MCF 10A (cell line): ENCODE measurements around the gene WT1. TPM values are rescaled to one million over a fixed set of nuclear protein-coding genes. Genes with fewer than 3 reads are reported as not detected.

ENCODE experiments used
- BruUV-seq: library from RNA; stranded (reverse); fragments of 400-500 nt; replicated peaks from 2 replicates; lab custom pipeline; 2021; lab: Mats Ljungman, UMichigan
- CTCF ChIA-PET: fragments of 300-600 bp; sonication (Branson Sonifier 250); formaldehyde crosslinking; extraction: SDS; loops from one replicate; lab custom pipeline; 2021; ENCODE audit warnings: antibody characterized with exemption, inconsistent platforms; lab: Yijun Ruan, JAX
- POLR2A ChIA-PET: fragments of 300-600, 350-650 bp; sonication (Branson Sonifier 250); formaldehyde crosslinking; extraction: SDS; loops from one replicate; lab custom pipeline; 2020; ENCODE audit warnings: antibody characterized with exemption, inconsistent platforms; lab: Yijun Ruan, JAX
- DNase-seq: peaks from one replicate; pipeline ENCODE4 v3.0.0-alpha.2; 2018; ENCODE audit not compliant: unreplicated experiment
- H3K27ac Mint-ChIP-seq: one replicate; pipeline ENCODE4 v1.8.0; 2022; ENCODE audit warnings: mild to moderate bottlenecking, low read depth, mixed read lengths; ENCODE audit not compliant: unreplicated experiment
- H3K27me3 Mint-ChIP-seq: one replicate; pipeline ENCODE4 v1.8.0; 2022; ENCODE audit warnings: mixed read lengths; ENCODE audit not compliant: insufficient read depth, unreplicated experiment
- H3K36me3 Mint-ChIP-seq: one replicate; pipeline ENCODE4 v1.8.0; 2022; ENCODE audit warnings: mild to moderate bottlenecking, moderate library complexity, mixed read lengths; ENCODE audit not compliant: insufficient read depth, unreplicated experiment
- H3K4me1 Mint-ChIP-seq: one replicate; pipeline ENCODE4 v1.8.0; 2022; ENCODE audit warnings: mixed read lengths; ENCODE audit not compliant: insufficient read depth, unreplicated experiment
- H3K4me3 Mint-ChIP-seq: one replicate; pipeline ENCODE4 v1.8.0; 2022; ENCODE audit warnings: mild to moderate bottlenecking, moderate library complexity, mixed read lengths; ENCODE audit not compliant: unreplicated experiment
- H3K9me3 Mint-ChIP-seq: one replicate; pipeline ENCODE4 v1.8.0; 2022; ENCODE audit warnings: mixed read lengths; ENCODE audit not compliant: unreplicated experiment
- CTCF ChIP-seq: fragments of 200-600 bp; IDR thresholded peaks from one replicate; pipeline ENCODE4 v1.8.0; 2022; ENCODE audit warnings: antibody characterized with exemption, mild to moderate bottlenecking; ENCODE audit not compliant: unreplicated experiment
- intact Hi-C: fragments of 100-400 bp; cut with micrococcal nuclease; formaldehyde crosslinking; loops from 2 replicates; pipeline ENCODE4 v1.14.1; 2022
- total RNA-seq: library from RNA; stranded (reverse); gene quantifications from 2 replicates; pipeline ENCODE4 v1.2.3, GENCODE V29; 2022

The WT1 gene
- total RNA-seq, 1 experiment from 2014 or later: 0.61 TPM

GRCh38 chr11:32405592-32405991 lies 29.7 kb downstream of the WT1 start:
- Mint-ChIP-seq H3K4me1 (no peaks in the 10 kb centered on the region), H3K36me3 (no peaks in the 10 kb centered on the region), H3K4me3 (no peak overlapping the region), H3K9me3 (no peaks in the 10 kb centered on the region), H3K27me3 (peaks cover 12% of the 10 kb centered on the region), H3K27ac (no peak overlapping the region)
- intact Hi-C loops: no loop called here
- no peak for DNase-seq
- ChIA-PET POLR2A (interaction anchor here (0.6 kb wide), 1 partner anchor 244 kb away, joined by 3 read pairs; no protein-coding TSS in a partner anchor), CTCF (interaction anchor here (0.5 to 1.4 kb wide), 6 partner anchors 20 to 471 kb away, joined by 3 to 7 read pairs (median 4); no protein-coding TSS in a partner anchor)
- BruUV-seq: no TSS peak
- no peak for TF ChIP-seq CTCF

- intact Hi-C loops: no loop called here
- TF ChIP-seq CTCF: no peak
- no peaks in the 10 kb centered on the region for H3K4me1 Mint-ChIP-seq
- H3K4me3 Mint-ChIP-seq: no peak overlapping the region
- no peaks in the 10 kb centered on the region for H3K36me3 Mint-ChIP-seq
- DNase-seq: no peak
- no TSS peak for BruUV-seq
- H3K27me3 Mint-ChIP-seq: no peaks in the 10 kb centered on the region
- ChIA-PET CTCF (interaction anchor here (1.3 kb wide), 1 partner anchor 16 kb away, joined by 4 read pairs; no protein-coding TSS in a partner anchor), POLR2A (no interaction called here)
- H3K27ac Mint-ChIP-seq: no peak overlapping the region
- no peaks in the 10 kb centered on the region for H3K9me3 Mint-ChIP-seq
Observed at GRCh38 chr11:32402836-32403235, 32.5 kb downstream of the WT1 start.

GRCh38 chr11:32400670-32401369 lies 34.5 kb downstream of the WT1 start:
- H3K4me3 Mint-ChIP-seq: no peak overlapping the region
- BruUV-seq: no TSS peak
- H3K36me3 Mint-ChIP-seq: no peaks in the 10 kb centered on the region
- ChIA-PET CTCF (interaction anchor here (0.7 to 1.2 kb wide), 2 partner anchors 15 to 88 kb away, joined by 3 read pairs; no protein-coding TSS in a partner anchor), POLR2A (interaction anchor here (1.1 kb wide), 1 partner anchor 10 kb away, joined by 3 read pairs; no protein-coding TSS in a partner anchor)
- TF ChIP-seq CTCF: no peak
- no peaks in the 10 kb centered on the region for H3K27me3 Mint-ChIP-seq
- H3K27ac Mint-ChIP-seq: no peak overlapping the region
- no peak for DNase-seq
- H3K4me1 Mint-ChIP-seq: no peaks in the 10 kb centered on the region
- H3K9me3 Mint-ChIP-seq: no peaks in the 10 kb centered on the region
- intact Hi-C loops: no loop called here

- Mint-ChIP-seq H3K27me3 (no peaks in the 10 kb centered on the region), H3K36me3 (no peaks in the 10 kb centered on the region), H3K4me3 (no peak overlapping the region), H3K9me3 (no peaks in the 10 kb centered on the region), H3K4me1 (no peaks in the 10 kb centered on the region), H3K27ac (no peak overlapping the region)
- TF ChIP-seq CTCF: no peak
- ChIA-PET POLR2A (interaction anchor here (1.1 kb wide), 1 partner anchor 11 kb away, joined by 3 read pairs; no protein-coding TSS in a partner anchor), CTCF (interaction anchor here (0.7 to 1.2 kb wide), 2 partner anchors 15 to 88 kb away, joined by 3 read pairs; no protein-coding TSS in a partner anchor)
- BruUV-seq: no TSS peak
- peak; percentile 29 for DNase-seq
- intact Hi-C loops: no loop called here
Observed at GRCh38 chr11:32400196-32400595, 35.1 kb downstream of the WT1 start.
